HG02571 (cell line): ENCODE measurements around the gene MAMDC2.
"Not testable (repeated sequence)": the region's sequence is repeated elsewhere in the genome, so short reads cannot be mapped to it uniquely, and the experiment has no call there.

ENCODE experiments used
- ATAC-seq: cut with Tn5 transposase; IDR thresholded peaks from one replicate; pipeline ENCODE4 v1.9.1; 2021; ENCODE audit warnings: mild to moderate bottlenecking, moderate library complexity; ENCODE audit not compliant: unreplicated experiment

MAMDC2 gene

GRCh38 chr9:70170151-70170790 lies 126.6 kb downstream of the MAMDC2 start:
- ATAC-seq, result no peak

- no peak for ATAC-seq
These were observed 128.9 kb downstream of the MAMDC2 start for GRCh38 chr9:70172532-70172931.

GRCh38 chr9:70177121-70177520 lies 133.5 kb downstream of the MAMDC2 start:
- no peak for ATAC-seq

- no peak for ATAC-seq
These were observed 149.1 kb downstream of the MAMDC2 start for GRCh38 chr9:70192707-70193106.

GRCh38 chr9:70195456-70195855 lies 151.8 kb downstream of the MAMDC2 start:
- ATAC-seq, result no peak

- ATAC-seq, result no peak
These were observed 153.8 kb downstream of the MAMDC2 start for GRCh38 chr9:70197216-70198044.

- ATAC-seq, result not testable (repeated sequence)
These were observed 161.1 kb downstream of the MAMDC2 start for GRCh38 chr9:70204743-70205142.

- ATAC-seq, result no peak
These were observed 161.8 kb downstream of the MAMDC2 start for GRCh38 chr9:70205366-70206020.

GRCh38 chr9:70217029-70217428 lies 173.4 kb downstream of the MAMDC2 start:
- ATAC-seq, result no peak

GRCh38 chr9:70218767-70219166 lies 175.1 kb downstream of the MAMDC2 start:
- ATAC-seq, result no peak

- no peak for ATAC-seq
These were observed 176.6 kb downstream of the MAMDC2 start for GRCh38 chr9:70220216-70220615.

GRCh38 chr9:70222354-70222753 lies 178.7 kb downstream of the MAMDC2 start:
- ATAC-seq, result no peak

- no peak for ATAC-seq
These were observed 184.5 kb downstream of the MAMDC2 start for GRCh38 chr9:70228118-70228517.

GRCh38 chr9:70228611-70229010 lies 185.0 kb downstream of the MAMDC2 start:
- no peak for ATAC-seq

GRCh38 chr9:70229026-70229425 lies 185.4 kb downstream of the MAMDC2 start:
- no peak for ATAC-seq

- no peak for ATAC-seq
These were observed 185.9 kb downstream of the MAMDC2 start for GRCh38 chr9:70229579-70229978.

- ATAC-seq, result no peak
These were observed 188.8 kb downstream of the MAMDC2 start for GRCh38 chr9:70232476-70232875.

GRCh38 chr9:70234208-70234607 lies 190.6 kb downstream of the MAMDC2 start:
- not testable (repeated sequence) for ATAC-seq

- ATAC-seq, result not testable (repeated sequence)
These were observed 202.3 kb downstream of the MAMDC2 start for GRCh38 chr9:70245952-70246351.

- no peak for ATAC-seq
These were observed 206.6 kb downstream of the MAMDC2 start for GRCh38 chr9:70250221-70250620.

GRCh38 chr9:70255486-70255885 lies 211.8 kb downstream of the MAMDC2 start:
- no peak for ATAC-seq

GRCh38 chr9:70256123-70256551 lies 212.5 kb downstream of the MAMDC2 start:
- no peak for ATAC-seq
